GM12873 (cell line): ENCODE data around the gene EVI5L.

Source experiments
- TF ChIP-seq, protein P1 (sequence below): IDR thresholded peaks from 2 replicates; pipeline ENCODE4 v1.5.1; 2012; ENCODE audit warnings: low read depth, mild to moderate bottlenecking, moderate library complexity, low read length, control low read depth; ENCODE audit not compliant: insufficient read depth; ENCODE audit errors: missing control alignments

Gene EVI5L

DNA sequence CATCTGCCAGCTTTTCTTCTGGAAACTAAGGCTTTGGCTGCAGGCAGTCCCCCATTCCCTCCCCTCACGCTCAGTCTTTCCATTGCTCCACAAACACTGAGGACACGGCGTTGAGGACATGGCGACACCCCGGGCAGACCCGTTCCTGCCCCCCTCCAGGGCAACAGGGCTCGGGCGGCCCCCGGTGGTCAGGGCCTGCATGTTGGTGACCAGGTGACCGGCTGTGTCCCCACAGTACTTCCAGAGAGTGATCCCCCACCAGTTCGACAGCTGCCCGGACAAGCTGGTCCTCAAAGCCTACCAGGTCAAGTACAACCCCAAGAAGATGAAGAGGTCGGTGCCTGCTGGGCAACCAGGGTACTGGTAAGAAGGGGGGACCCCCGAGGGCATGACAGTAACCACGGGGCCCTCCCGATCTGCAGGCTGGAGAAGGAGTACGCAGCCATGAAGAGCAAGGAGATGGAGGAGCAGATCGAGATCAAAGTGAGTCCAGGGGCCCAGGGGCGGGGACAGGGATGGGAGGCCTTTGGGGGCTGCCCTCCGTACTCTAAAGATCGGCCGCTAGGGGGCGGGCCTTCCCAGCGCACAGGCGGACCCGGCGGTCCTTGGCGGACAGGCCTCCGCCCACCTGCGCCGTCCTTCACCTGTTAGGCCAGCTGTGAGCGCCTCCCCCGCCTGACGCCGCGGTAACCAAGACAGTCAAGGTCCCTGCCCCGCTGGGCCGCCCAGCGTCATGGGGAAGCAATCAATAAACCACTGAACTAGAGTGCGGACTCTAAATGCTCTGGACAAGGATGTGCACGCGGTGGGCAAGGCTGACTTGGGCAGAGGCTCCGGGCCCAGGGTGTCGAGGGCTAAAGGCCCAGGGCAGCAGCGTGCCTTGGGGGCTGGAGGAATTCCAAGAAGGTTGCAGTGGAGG, 23.1 kb downstream of the EVI5L start:
- TF ChIP-seq, protein P1, sequence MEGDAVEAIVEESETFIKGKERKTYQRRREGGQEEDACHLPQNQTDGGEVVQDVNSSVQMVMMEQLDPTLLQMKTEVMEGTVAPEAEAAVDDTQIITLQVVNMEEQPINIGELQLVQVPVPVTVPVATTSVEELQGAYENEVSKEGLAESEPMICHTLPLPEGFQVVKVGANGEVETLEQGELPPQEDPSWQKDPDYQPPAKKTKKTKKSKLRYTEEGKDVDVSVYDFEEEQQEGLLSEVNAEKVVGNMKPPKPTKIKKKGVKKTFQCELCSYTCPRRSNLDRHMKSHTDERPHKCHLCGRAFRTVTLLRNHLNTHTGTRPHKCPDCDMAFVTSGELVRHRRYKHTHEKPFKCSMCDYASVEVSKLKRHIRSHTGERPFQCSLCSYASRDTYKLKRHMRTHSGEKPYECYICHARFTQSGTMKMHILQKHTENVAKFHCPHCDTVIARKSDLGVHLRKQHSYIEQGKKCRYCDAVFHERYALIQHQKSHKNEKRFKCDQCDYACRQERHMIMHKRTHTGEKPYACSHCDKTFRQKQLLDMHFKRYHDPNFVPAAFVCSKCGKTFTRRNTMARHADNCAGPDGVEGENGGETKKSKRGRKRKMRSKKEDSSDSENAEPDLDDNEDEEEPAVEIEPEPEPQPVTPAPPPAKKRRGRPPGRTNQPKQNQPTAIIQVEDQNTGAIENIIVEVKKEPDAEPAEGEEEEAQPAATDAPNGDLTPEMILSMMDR, result peak; percentile 85

DNA sequence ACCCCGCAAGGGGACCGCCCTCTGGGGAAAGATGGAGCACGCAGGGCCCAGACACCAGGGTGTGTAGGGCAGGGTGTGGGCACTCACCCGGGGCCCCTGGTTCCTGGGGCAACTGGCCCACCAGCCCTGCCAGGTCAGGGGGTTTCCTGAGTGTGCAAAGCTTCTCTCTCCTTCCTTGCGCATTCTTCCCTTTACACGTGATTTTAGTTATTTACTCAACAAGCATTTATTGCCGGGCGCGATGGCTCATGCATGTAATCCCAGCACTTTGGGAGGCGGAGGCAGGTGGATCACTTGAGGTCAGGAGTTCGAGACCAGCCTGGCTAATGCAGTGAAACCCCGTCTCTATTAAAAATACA, 23.7 kb downstream of the EVI5L start:
- TF ChIP-seq, protein P1, result no peak

DNA sequence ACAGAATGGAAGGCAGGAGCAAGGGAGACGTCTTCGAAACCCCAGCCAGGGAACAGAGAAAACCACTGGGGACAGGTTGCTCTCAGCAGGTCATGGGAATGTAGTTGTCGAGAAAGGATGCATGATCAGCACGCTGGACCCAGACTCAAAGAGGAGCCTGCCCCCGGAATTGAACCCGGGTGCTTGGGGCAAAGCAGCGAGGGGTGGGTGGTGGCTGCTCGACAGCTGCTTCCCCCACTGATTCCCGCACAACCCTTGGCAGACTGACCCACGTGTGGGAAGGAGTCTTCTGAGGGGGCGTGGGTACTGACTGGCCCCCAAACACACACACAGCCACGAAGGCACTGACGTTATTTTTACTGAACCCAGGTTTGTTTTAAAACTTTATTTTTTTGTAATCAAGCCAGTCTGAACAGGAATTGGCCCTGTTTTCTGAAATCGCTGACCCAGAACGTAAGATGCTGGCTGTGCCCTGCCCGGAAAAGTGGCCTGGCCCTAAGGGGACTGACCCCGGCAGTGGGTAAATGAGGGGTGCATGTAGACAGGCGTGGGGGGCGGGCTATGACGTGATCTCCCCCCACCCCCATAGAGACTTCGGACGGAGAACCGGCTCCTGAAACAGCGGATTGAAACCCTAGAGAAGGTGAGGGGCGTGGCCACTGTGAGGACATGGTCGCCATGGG, 25.5 kb downstream of the EVI5L start:
- TF ChIP-seq, protein P1, result no peak

DNA sequence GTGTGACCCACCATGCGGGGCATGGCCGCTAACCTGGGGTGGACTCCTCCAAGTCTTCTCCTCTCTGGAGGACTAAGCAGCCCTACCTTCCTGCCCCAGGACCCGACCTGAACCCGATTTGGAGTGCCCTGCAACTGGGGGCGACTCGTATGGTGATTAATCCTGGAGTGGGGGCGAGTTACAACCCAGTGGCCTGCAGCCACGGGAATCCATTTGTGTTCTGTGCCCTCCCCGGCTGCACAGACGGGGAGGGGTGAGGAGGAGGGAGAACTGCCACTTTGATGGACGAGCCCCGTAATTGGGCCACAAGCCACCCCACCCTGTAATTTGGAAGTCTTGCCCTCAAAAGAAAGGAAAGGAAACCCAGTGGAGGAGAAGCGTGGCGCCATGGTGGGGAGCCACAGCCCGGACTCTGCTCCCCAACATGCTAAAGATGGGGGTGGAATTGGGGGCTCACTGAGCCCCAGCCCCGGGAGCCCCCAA, 26.1 kb downstream of the EVI5L start:
- TF ChIP-seq, protein P1, result no peak

DNA sequence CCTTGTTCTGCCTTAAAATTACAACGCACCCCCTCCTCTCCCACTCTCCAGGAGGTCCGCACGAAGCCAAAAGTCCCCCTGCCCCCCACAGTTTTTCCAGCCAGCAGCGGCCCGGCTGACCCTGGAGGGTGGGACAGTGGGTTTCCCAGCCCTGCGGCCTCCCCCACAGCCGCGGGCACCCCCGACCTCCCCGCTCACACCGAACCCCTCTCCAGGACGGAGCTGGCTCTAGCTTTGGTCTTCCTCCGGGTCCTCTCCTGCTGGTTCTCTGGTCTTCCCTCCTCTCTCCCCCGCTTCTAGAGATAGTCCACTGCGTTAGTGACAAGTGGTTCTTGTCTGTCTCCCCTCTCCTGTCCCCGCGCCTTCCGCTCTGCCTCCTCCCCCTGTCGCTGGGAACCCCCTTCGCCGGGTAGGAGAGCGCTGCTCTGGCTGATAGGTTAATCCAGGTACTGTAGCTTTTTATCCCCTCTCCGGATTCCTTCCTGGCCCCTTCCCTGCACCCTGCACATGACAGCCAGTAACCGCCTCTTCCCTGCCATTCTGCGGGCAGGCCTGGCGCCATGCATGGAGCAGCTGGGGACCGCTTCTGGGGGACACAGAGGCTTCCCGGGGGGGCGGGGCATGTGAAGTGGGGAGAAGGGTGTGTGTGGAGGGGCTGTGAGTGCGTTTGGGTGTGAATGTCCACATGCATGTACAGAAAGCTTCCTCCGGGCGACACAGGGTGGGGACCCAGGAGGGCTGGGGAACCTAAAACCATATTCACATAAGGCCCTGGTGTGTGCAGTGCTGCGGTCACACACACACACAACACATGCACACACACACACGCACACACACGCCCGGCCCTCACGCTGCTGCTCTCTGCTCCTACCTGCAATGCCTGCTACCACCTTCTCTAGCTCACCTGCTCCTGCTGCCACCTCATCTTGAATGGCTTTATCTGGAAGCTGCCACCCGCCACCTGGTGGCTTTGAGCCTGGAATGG, 27.0 kb downstream of the EVI5L start:
- TF ChIP-seq, protein P1, result no peak

DNA sequence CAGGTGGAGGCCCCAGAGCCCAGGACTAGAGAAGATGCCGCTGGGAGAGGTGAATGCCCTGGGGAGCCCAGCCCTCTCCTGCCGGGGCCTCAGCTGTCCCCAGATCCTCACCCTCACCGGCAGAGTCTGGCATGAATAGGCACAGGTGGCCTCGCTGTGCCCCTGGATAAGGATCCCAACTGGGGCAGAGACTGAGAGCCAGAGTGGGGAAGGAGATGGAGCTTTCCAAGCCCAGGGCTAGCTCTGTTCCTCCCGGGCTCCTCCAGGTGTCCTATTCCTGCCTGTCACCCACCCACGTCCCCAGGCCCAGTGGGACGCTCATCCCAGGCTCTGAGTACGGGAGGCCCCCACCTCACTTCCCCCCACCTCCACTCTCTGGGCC, 27.7 kb downstream of the EVI5L start:
- TF ChIP-seq, protein P1, result no peak
